22Rv1 (cell line): Measurements from ENCODE around the gene EIF2S1.
"Not testable (repeated sequence)": the region's sequence is repeated elsewhere in the genome, so short reads cannot be mapped to it uniquely, and the experiment has no call there.

ENCODE experiments used
- H3K27ac ChIP-seq: fragments of 450-650 bp; 2 replicates; pipeline ENCODE4 v1.5.1; 2017
- CTCF ChIP-seq: fragments of 450-650 bp; IDR thresholded peaks from 2 replicates; pipeline ENCODE4 v1.5.1; 2017; ENCODE audit warnings: mild to moderate bottlenecking
- ZFX ChIP-seq: fragments of 450-650 bp; IDR thresholded peaks from 2 replicates; pipeline ENCODE4 v1.6.1; 2017; ENCODE audit warnings: antibody characterized with exemption, borderline replicate concordance

The EIF2S1 gene

GRCh38 chr14:67411370-67411769 is 51.2 kb downstream of the EIF2S1 start:
- TF ChIP-seq CTCF: no peak
- no peak for TF ChIP-seq ZFX
- H3K27ac ChIP-seq: no peak overlapping the region

DNA sequence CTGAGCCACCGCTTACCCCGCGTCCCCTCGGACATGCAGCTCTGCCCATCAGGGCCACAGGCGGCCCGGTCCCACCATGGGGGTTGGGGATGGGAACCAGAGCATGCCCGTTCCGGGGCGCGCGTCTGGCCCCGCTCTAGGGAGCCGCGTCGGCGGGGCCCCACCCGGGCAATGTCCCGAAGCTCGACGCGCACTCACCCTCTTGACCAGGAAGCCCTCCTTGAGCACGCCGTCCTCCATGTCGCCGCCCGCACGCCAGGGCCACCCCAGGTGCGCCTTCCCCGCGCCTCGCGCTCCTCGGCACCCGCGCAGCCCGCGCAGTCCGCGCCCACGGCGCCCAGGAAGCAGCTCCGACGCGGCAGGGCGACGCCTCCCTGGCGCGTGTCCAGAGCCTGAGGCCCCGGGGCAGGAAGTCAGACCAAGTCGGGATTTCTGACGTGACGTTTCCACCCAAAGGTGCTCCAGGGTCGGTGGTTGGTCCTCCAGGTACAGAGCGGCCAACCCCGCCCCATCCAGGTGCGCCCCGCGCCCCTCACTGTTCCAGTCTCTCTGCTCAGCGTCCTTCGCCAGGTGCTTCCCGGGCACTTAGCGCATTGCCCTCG is 51.8 kb downstream of the EIF2S1 start, which contains the start of gene PLEK2:
Gene PLEK2 (minus strand): TSS at position 346 of the 602 bp plus-strand sequence. CDS start 106 bp downstream, at position 240.
- TF ChIP-seq ZFX: no peak
- no peak for TF ChIP-seq CTCF
- no peak within 1 kb of the TSS for H3K27ac ChIP-seq

DNA sequence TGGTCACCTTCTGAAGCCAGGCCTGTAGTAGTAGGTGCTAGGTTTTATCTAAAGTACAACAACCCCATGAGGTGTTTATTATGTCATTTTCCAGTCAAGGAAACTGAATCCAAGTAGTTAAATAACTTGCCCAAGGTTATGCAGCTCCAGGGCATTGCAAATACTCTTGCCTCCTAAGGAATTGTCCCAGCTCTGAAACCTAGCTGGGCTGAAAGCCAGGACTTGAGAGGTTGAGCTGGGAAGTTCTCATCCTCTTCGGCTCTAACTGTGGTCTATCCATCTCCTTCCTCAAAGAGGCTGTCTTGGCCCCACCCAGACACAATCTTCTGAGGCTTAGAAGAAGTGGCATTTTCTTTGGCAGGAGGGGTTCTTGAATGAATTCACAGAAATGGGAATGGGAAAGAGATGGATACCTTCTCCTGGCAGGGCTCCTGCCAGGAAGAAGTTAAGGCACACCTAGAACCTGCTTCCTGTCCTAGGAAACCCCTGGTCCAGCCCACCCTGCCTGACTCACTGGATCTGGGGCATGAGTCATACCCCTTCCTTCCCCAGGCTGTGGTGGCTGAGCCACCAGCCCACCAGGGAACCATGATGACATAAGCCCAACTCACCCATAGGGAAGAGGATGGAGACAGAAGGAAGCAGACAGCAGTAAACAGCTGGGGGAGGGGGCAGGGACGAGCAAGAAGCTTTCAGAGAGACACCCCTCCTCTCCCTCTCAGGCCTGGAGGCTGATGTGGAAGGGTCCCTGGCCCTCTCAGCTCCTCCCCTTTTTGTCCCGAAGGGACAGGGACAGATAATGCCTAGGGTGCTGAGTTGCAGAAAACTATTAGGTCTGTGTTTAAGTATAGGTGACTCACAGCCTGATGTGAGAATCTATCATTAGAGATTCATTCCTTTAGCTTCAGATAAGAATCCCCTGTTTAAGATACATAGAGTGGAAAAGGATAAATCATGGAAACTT is 54.0 kb downstream of the EIF2S1 start:
- no peak for TF ChIP-seq CTCF
- no peak for TF ChIP-seq ZFX

GRCh38 chr14:67415610-67416009 is 55.5 kb downstream of the EIF2S1 start:
- not testable (repeated sequence) for H3K27ac ChIP-seq

More for the DNA sequence above, 54.0 kb downstream of the EIF2S1 start:
- no peak overlapping the region for H3K27ac ChIP-seq

DNA sequence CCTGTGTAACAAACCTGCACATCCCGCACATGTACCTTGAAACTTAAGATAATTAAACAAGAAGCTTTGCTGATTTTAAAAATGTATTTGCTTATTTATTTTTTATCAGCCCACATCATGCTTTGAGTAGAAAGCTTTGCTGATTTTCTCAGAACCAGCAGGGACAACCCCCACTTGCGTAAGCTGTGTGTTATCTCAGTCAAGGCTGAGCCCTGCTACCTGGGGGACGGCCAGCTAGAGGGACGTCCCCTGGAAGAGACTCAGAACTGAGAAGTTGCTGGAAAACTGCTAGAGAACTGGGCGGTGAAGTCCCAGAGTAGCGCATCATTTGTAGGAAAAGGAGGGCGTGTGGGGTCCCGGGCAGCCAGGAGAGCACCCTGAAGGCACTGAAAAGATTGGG is 56.0 kb downstream of the EIF2S1 start:
- no peak for TF ChIP-seq ZFX
- no peak for TF ChIP-seq CTCF

DNA sequence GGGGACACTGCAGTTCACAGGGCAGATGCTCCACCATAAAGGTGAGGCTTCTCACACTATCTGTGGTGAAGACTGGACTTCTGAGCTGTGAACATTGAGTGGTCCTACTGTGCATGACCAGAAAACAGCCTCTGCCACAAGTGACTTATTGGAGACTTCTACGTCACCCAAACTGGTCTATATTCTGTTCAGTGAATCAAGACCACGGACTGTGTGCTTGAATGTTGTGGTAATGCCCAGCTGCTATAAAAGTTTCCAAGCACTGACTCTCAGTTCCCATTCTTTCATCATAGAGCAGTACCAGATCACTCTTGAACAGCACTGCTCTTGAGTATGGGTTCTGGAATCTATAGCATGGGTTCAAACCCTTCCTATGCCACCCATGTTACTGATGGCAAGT is 56.7 kb downstream of the EIF2S1 start:
- no peak overlapping the region for H3K27ac ChIP-seq
- no peak for TF ChIP-seq CTCF
- TF ChIP-seq ZFX: no peak

More for the DNA sequence above, 56.0 kb downstream of the EIF2S1 start:
- no peak overlapping the region for H3K27ac ChIP-seq

- TF ChIP-seq ZFX: no peak
- TF ChIP-seq CTCF: no peak
Observed at GRCh38 chr14:67417633-67418032, 57.5 kb downstream of the EIF2S1 start.

More at GRCh38 chr14:67417633-67418032, 57.5 kb downstream of the EIF2S1 start:
- H3K27ac ChIP-seq: no peak overlapping the region
